ENCODE measurements around the gene PIEZO2. TPM values are rescaled to one million over a fixed set of nuclear protein-coding genes. Genes with fewer than 3 reads are reported as not detected.
"Not testable (repeated sequence)": the region's sequence is repeated elsewhere in the genome, so short reads cannot be mapped to it uniquely, and the experiment has no call there.

Gene PIEZO2
- total RNA-seq, 8 experiments from 2014 or later = 1.9 to 73.5 (median 2.8) TPM

- not testable (repeated sequence) for H3K27ac ChIP-seq; ATAC-seq (replicated peaks in 6 of 8); H3K4me1 ChIP-seq (replicated peaks in 1 of 2); H3K4me3 ChIP-seq
- in situ Hi-C loops (cut with MboI; ENCODE audit: low pct_unique_long_range_greater_than_20kb in 2 of 9, low sequenced_read_pairs in 9 of 9, unreplicated experiment in 9 of 9) = loop anchor here in 2 of 9 experiments (25.0 kb wide), 2 partner anchors 284 to 691 kb away; no protein-coding TSS in a partner anchor
- WGBS, 10 experiments = 0 to 100% (median 77%) methylated on average over 1 to 2 of the region's 2 CpGs; no CpG with 5 or more reads in 3 of the 10 experiments
Observed at GRCh38 chr18:10846035-10846434, 303.3 kb downstream of the PIEZO2 start.

- Histone ChIP-seq H3K27ac (no peak overlapping the region), H3K4me3 (no peak overlapping the region), H3K4me1 (replicated peaks in 1 of 2) (no peaks in the 10 kb centered on the region)
- in situ Hi-C loops (cut with MboI; ENCODE audit: low pct_unique_long_range_greater_than_20kb in 2 of 9, low sequenced_read_pairs in 9 of 9, unreplicated experiment in 9 of 9) = loop anchor here in 2 of 9 experiments (25.0 kb wide), 2 partner anchors 281 to 694 kb away; no protein-coding TSS in a partner anchor
- no peak for ATAC-seq (replicated peaks in 6 of 8)
- 28 to 95% (median 86%) methylated on average over 1 to 4 of the region's 5 CpGs for WGBS, 10 experiments
Observed at GRCh38 chr18:10843565-10843964, 305.8 kb downstream of the PIEZO2 start.

GRCh38 chr18:10842861-10843260 lies 306.5 kb downstream of the PIEZO2 start:
- Histone ChIP-seq H3K4me3 (no peak overlapping the region), H3K27ac (no peak overlapping the region), H3K4me1 (replicated peaks in 1 of 2) (no peaks in the 10 kb centered on the region)
- in situ Hi-C loops (cut with MboI; ENCODE audit: low pct_unique_long_range_greater_than_20kb in 2 of 9, low sequenced_read_pairs in 9 of 9, unreplicated experiment in 9 of 9) = loop anchor here in 2 of 9 experiments (25.0 kb wide), 2 partner anchors 281 to 694 kb away; no protein-coding TSS in a partner anchor
- ATAC-seq (replicated peaks in 6 of 8) = no peak
- 0 to 56% (median 0%) methylated on average over 1 of the region's 1 CpG; no CpG with 5 or more reads in 1 of the 10 experiments for WGBS, 10 experiments

GRCh38 chr18:10842371-10842770 lies 307.0 kb downstream of the PIEZO2 start:
- ATAC-seq (replicated peaks in 6 of 8) = no peak
- no peak overlapping the region for H3K4me3 ChIP-seq
- no peak overlapping the region for H3K27ac ChIP-seq
- H3K4me1 ChIP-seq (replicated peaks in 1 of 2) = no peaks in the 10 kb centered on the region
- 10 to 100% (median 65%) methylated on average over 1 to 3 of the region's 4 CpGs; no CpG with 5 or more reads in 1 of the 10 experiments for WGBS, 10 experiments
- in situ Hi-C loops (cut with MboI; ENCODE audit: low pct_unique_long_range_greater_than_20kb in 2 of 9, low sequenced_read_pairs in 9 of 9, unreplicated experiment in 9 of 9) = loop anchor here in 2 of 9 experiments (25.0 kb wide), 2 partner anchors 280 to 695 kb away; no protein-coding TSS in a partner anchor

- Histone ChIP-seq H3K4me3 (no peak overlapping the region), H3K27ac (no peak overlapping the region), H3K4me1 (replicated peaks in 1 of 2) (no peaks in the 10 kb centered on the region)
- in situ Hi-C loops (cut with MboI; ENCODE audit: low pct_unique_long_range_greater_than_20kb in 2 of 9, low sequenced_read_pairs in 9 of 9, unreplicated experiment in 9 of 9) = loop anchor here in 2 of 9 experiments (25.0 kb wide), 2 partner anchors 279 to 696 kb away; no protein-coding TSS in a partner anchor
- peak in 1 of 8 experiments; percentile 16 for ATAC-seq (replicated peaks in 6 of 8)
Observed at GRCh38 chr18:10841203-10841602, 308.2 kb downstream of the PIEZO2 start.

GRCh38 chr18:10840743-10841142 lies 308.6 kb downstream of the PIEZO2 start:
- ATAC-seq (replicated peaks in 6 of 8) = peak in 2 of 8 experiments; percentile 44 to 71
- H3K27ac ChIP-seq = no peak overlapping the region
- in situ Hi-C loops (cut with MboI; ENCODE audit: low pct_unique_long_range_greater_than_20kb in 2 of 9, low sequenced_read_pairs in 9 of 9, unreplicated experiment in 9 of 9) = loop anchor here in 2 of 9 experiments (25.0 kb wide), 2 partner anchors 278 to 697 kb away; no protein-coding TSS in a partner anchor
- no peak overlapping the region for H3K4me3 ChIP-seq
- H3K4me1 ChIP-seq (replicated peaks in 1 of 2) = no peaks in the 10 kb centered on the region
- WGBS, 10 experiments = 0 to 86% (median 53%) methylated on average over 1 to 2 of the region's 2 CpGs; no CpG with 5 or more reads in 2 of the 10 experiments

- no peak for ATAC-seq (replicated peaks in 6 of 8)
- WGBS, 10 experiments = 17 to 100% (median 92%) methylated on average over 1 of the region's 1 CpG; no CpG with 5 or more reads in 6 of the 10 experiments
- Histone ChIP-seq H3K4me1 (replicated peaks in 1 of 2) (no peaks in the 10 kb centered on the region), H3K4me3 (no peak overlapping the region), H3K27ac (no peak overlapping the region)
- in situ Hi-C loops (cut with MboI; ENCODE audit: low pct_unique_long_range_greater_than_20kb in 2 of 9, low sequenced_read_pairs in 9 of 9, unreplicated experiment in 9 of 9) = loop anchor here in 2 of 9 experiments (25.0 kb wide), 2 partner anchors 277 to 698 kb away; no protein-coding TSS in a partner anchor
Observed at GRCh38 chr18:10839421-10839820, 309.9 kb downstream of the PIEZO2 start.

- WGBS, 10 experiments = 0 to 100% (median 73%) methylated on average over 1 to 2 of the region's 2 CpGs; no CpG with 5 or more reads in 7 of the 10 experiments
- no peaks in the 10 kb centered on the region for H3K4me1 ChIP-seq (replicated peaks in 1 of 2)
Observed at GRCh38 chr18:10838553-10838952, 310.8 kb downstream of the PIEZO2 start.

GRCh38 chr18:10834128-10834815 lies 315.1 kb downstream of the PIEZO2 start:
- Histone ChIP-seq H3K4me1 (replicated peaks in 1 of 2) (peaks cover 0 to 9% of the 10 kb centered on the region in 2 donors), H3K4me3 (no peak overlapping the region), H3K27ac (no peak overlapping the region)
- in situ Hi-C loops (cut with MboI; ENCODE audit: low pct_unique_long_range_greater_than_20kb in 2 of 9, low sequenced_read_pairs in 9 of 9, unreplicated experiment in 9 of 9) = loop anchor here in 2 of 9 experiments (25.0 kb wide), 2 partner anchors 272 to 703 kb away; no protein-coding TSS in a partner anchor
- ATAC-seq (replicated peaks in 6 of 8) = no peak
- WGBS, 10 experiments = 40 to 100% (median 87%) methylated on average over 1 to 6 of the region's 6 CpGs

More at GRCh38 chr18:10838553-10838952, 310.8 kb downstream of the PIEZO2 start:
- no peak overlapping the region for H3K27ac ChIP-seq
- no peak overlapping the region for H3K4me3 ChIP-seq
- in situ Hi-C loops (cut with MboI; ENCODE audit: low pct_unique_long_range_greater_than_20kb in 2 of 9, low sequenced_read_pairs in 9 of 9, unreplicated experiment in 9 of 9) = loop anchor here in 2 of 9 experiments (25.0 kb wide), 2 partner anchors 276 to 699 kb away; no protein-coding TSS in a partner anchor
- ATAC-seq (replicated peaks in 6 of 8) = peak in 5 of 8 experiments; percentile 76 to 96 (median 77)

- Histone ChIP-seq H3K4me3 (no peak overlapping the region), H3K4me1 (replicated peaks in 1 of 2) (peaks cover 0 to 9% of the 10 kb centered on the region in 2 donors), H3K27ac (no peak overlapping the region)
- in situ Hi-C loops (cut with MboI; ENCODE audit: low pct_unique_long_range_greater_than_20kb in 2 of 9, low sequenced_read_pairs in 9 of 9, unreplicated experiment in 9 of 9) = loop anchor here in 2 of 9 experiments (25.0 kb wide), 2 partner anchors 271 to 704 kb away; no protein-coding TSS in a partner anchor
- 20 to 60% (median 45%) methylated on average over 1 to 2 of the region's 2 CpGs; no CpG with 5 or more reads in 2 of the 10 experiments for WGBS, 10 experiments
- no peak for ATAC-seq (replicated peaks in 6 of 8)
Observed at GRCh38 chr18:10833656-10834055, 315.7 kb downstream of the PIEZO2 start.

- peaks cover 0 to 8% of the 10 kb centered on the region in 2 donors for H3K4me1 ChIP-seq (replicated peaks in 1 of 2)
- 20 to 100% (median 91%) methylated on average over 1 to 2 of the region's 2 CpGs for WGBS, 10 experiments
- no peak for ATAC-seq (replicated peaks in 6 of 8)
- no peak overlapping the region for H3K4me3 ChIP-seq
- in situ Hi-C loops (cut with MboI; ENCODE audit: low pct_unique_long_range_greater_than_20kb in 2 of 9, low sequenced_read_pairs in 9 of 9, unreplicated experiment in 9 of 9) = loop anchor here in 2 of 9 experiments (25.0 kb wide), 2 partner anchors 264 to 711 kb away; no protein-coding TSS in a partner anchor
- no peak overlapping the region for H3K27ac ChIP-seq
Observed at GRCh38 chr18:10826400-10826799, 323.0 kb downstream of the PIEZO2 start.

GRCh38 chr18:10822456-10822855 lies 326.9 kb downstream of the PIEZO2 start:
- 50 to 89% (median 72%) methylated on average over 2 to 6 of the region's 6 CpGs; no CpG with 5 or more reads in 3 of the 10 experiments for WGBS, 10 experiments
- in situ Hi-C loops (cut with MboI; ENCODE audit: low pct_unique_long_range_greater_than_20kb in 2 of 9, low sequenced_read_pairs in 9 of 9, unreplicated experiment in 9 of 9) = no loop called here
- ATAC-seq (replicated peaks in 6 of 8) = no peak
- Histone ChIP-seq H3K4me1 (replicated peaks in 1 of 2) (no peaks in the 10 kb centered on the region), H3K4me3 (no peak overlapping the region), H3K27ac (no peak overlapping the region)

- no peaks in the 10 kb centered on the region for H3K4me1 ChIP-seq (replicated peaks in 1 of 2)
- no peak overlapping the region for H3K4me3 ChIP-seq
- no peak overlapping the region for H3K27ac ChIP-seq
- no peak for ATAC-seq (replicated peaks in 6 of 8)
- 31 to 96% (median 68%) methylated on average over 2 to 5 of the region's 5 CpGs for WGBS, 10 experiments
- in situ Hi-C loops (cut with MboI; ENCODE audit: low pct_unique_long_range_greater_than_20kb in 2 of 9, low sequenced_read_pairs in 9 of 9, unreplicated experiment in 9 of 9) = no loop called here
Observed at GRCh38 chr18:10820681-10821080, 328.7 kb downstream of the PIEZO2 start.
